ENCODE results near the gene USP32. TPM values are rescaled to one million over a fixed set of nuclear protein-coding genes. Genes with fewer than 3 reads are reported as not detected.

USP32 gene
- polyA plus RNA-seq, 3 donors, result 10.1 to 26.6 (median 16.6) TPM

DNA sequence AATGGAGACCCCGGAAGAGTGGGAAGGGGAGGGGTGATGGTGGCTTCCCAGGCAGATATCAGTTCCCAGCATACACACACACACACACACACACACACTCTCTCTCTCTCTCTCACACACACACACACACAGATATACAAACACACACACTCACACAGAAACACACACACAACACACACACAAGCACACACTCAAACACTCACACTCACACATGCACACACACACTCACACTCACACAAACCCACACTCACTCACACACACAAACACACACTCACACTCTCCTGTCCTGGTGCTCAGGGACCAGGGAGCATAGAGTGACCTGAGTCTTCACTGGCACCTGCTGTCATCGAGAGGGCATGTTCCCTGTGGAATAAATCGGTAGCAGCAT lies 236.5 kb downstream of the USP32 start:
- Mint-ChIP-seq H3K9me3 (peaks cover 0 to 9% (median 3%) of the 10 kb centered on the region in 7 donors), H3K36me3 (peaks cover 0 to 1% of the 10 kb centered on the region in 2 donors), H3K27ac (no peak overlapping the region), H3K4me1 (peaks cover 6% of the 10 kb centered on the region), H3K4me3 (no peak overlapping the region), H3K27me3 (ENCODE audit: low read depth in 3 of 3) (peaks cover 41 to 46% (median 41%) of the 10 kb centered on the region in 3 donors)
- Histone ChIP-seq H2AFZ (ENCODE audit: insufficient read depth, low read depth, low read length, poor library complexity, severe bottlenecking) (no peak overlapping the region), H3K36me3 (replicated peaks in 1 of 2; ENCODE audit: control insufficient read depth in 1 of 2, insufficient read depth in 2 of 2, low read length in 2 of 2) (no peaks in the 10 kb centered on the region), H3K4me2 (replicated peaks; ENCODE audit: extremely low read depth, low read length, poor library complexity, severe bottlenecking) (no peak overlapping the region), H4K20me1 (ENCODE audit: insufficient read depth, low read length) (no peaks in the 10 kb centered on the region), H3K9ac (ENCODE audit: insufficient read depth, low read length, poor library complexity, severe bottlenecking) (no peak overlapping the region), H3K4me1 (ENCODE audit: control insufficient read depth in 1 of 2, insufficient read depth in 2 of 2, low read length in 2 of 2) (peaks cover 0 to 8% of the 10 kb centered on the region in 2 donors), H3K27ac (ENCODE audit: low read depth in 1 of 2, low read length in 2 of 2) (no peak overlapping the region), H3K27me3 (ENCODE audit: control insufficient read depth in 2 of 2, insufficient read depth in 2 of 2, low read length in 2 of 2) (peaks cover 11 to 32% of the 10 kb centered on the region in 2 donors), H3K4me3 (replicated peaks in 1 of 3; ENCODE audit: low read depth in 2 of 3, low read length in 3 of 3) (no peak overlapping the region), H3K79me2 (ENCODE audit: insufficient read depth, low read length) (no peaks in the 10 kb centered on the region), H3K9me3 (replicated peaks in 1 of 2; ENCODE audit: control insufficient read depth in 1 of 2, insufficient read depth in 1 of 2, low read length in 2 of 2) (peaks cover 0 to 14% of the 10 kb centered on the region in 2 donors)
- TF ChIP-seq, protein P1, sequence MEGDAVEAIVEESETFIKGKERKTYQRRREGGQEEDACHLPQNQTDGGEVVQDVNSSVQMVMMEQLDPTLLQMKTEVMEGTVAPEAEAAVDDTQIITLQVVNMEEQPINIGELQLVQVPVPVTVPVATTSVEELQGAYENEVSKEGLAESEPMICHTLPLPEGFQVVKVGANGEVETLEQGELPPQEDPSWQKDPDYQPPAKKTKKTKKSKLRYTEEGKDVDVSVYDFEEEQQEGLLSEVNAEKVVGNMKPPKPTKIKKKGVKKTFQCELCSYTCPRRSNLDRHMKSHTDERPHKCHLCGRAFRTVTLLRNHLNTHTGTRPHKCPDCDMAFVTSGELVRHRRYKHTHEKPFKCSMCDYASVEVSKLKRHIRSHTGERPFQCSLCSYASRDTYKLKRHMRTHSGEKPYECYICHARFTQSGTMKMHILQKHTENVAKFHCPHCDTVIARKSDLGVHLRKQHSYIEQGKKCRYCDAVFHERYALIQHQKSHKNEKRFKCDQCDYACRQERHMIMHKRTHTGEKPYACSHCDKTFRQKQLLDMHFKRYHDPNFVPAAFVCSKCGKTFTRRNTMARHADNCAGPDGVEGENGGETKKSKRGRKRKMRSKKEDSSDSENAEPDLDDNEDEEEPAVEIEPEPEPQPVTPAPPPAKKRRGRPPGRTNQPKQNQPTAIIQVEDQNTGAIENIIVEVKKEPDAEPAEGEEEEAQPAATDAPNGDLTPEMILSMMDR (IDR thresholded peaks at IDR 0.05), result no peak
- intact Hi-C loops (cut with micrococcal nuclease), result no loop called here
- no peak for DNase-seq
- WGBS (ENCODE audit: insufficient coverage), result 100% methylated on average over 2 of the region's 3 CpGs

DNA sequence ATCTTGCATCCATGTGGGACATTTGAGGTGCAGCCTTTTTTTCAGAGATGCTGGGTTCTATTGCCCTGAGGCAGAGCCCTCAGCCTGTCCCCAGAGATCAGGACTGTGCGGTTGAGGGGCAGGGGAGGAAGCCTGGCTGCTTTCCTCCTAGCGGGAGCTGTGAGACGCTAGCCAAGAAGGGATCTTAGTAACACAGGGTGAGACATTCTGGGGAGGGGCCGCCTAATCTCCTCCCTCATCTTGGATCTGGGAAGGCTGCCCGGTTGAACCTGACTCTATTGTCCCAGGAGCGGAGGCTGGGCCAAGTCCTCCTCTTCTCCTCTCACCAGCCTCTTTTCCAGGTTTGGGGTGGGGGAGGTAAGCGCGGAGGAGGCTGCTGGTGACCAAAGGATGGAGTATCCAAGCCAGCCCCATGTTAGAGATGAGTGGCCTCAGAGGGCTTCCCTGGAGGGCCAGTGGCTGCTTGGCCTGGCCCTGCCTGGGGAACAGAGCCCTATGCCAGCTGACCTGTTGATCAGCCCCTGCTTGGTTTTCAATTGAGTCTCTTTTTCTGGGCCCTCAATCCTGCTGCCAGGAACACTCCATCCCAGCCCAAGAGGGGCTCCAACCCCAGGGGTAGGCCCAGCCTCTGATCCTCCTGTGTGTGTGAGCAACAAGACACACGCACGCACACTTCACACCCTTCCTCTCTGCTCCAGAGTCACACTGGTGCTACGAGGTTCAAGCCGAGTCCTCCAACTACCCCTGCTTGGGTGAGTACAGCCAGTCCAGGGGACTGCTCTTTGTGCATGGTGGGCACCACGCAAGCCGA lies 237.1 kb downstream of the USP32 start:
- H3K36me3 ChIP-seq (replicated peaks in 1 of 2; ENCODE audit: control insufficient read depth in 1 of 2, insufficient read depth in 2 of 2, low read length in 2 of 2), result no peaks in the 10 kb centered on the region
- H3K9me3 ChIP-seq (replicated peaks in 1 of 2; ENCODE audit: control insufficient read depth in 1 of 2, insufficient read depth in 1 of 2, low read length in 2 of 2), result peaks cover 0 to 14% of the 10 kb centered on the region in 2 donors
- H3K27me3 ChIP-seq (ENCODE audit: control insufficient read depth in 2 of 2, insufficient read depth in 2 of 2, low read length in 2 of 2), result peaks cover 11 to 37% of the 10 kb centered on the region in 2 donors
- intact Hi-C loops (cut with micrococcal nuclease), result no loop called here
- Mint-ChIP-seq H3K4me3 (no peak overlapping the region), H3K36me3 (peaks cover 0 to 1% of the 10 kb centered on the region in 2 donors), H3K27ac (no peak overlapping the region), H3K9me3 (peaks cover 0 to 12% (median 6%) of the 10 kb centered on the region in 7 donors), H3K4me1 (peaks cover 9% of the 10 kb centered on the region), H3K27me3 (ENCODE audit: low read depth in 3 of 3) (peaks cover 43 to 47% (median 47%) of the 10 kb centered on the region in 3 donors)
- no peak overlapping the region for H3K9ac ChIP-seq (ENCODE audit: insufficient read depth, low read length, poor library complexity, severe bottlenecking)
- H3K4me1 ChIP-seq (ENCODE audit: control insufficient read depth in 1 of 2, insufficient read depth in 2 of 2, low read length in 2 of 2), result peaks cover 0 to 13% of the 10 kb centered on the region in 2 donors
- no peak overlapping the region for H3K4me3 ChIP-seq (replicated peaks in 1 of 3; ENCODE audit: low read depth in 2 of 3, low read length in 3 of 3)
- TF ChIP-seq, protein P1 (IDR thresholded peaks at IDR 0.05), result no peak
- no peak for DNase-seq
- no peaks in the 10 kb centered on the region for H4K20me1 ChIP-seq (ENCODE audit: insufficient read depth, low read length)
- H2AFZ ChIP-seq (ENCODE audit: insufficient read depth, low read depth, low read length, poor library complexity, severe bottlenecking), result no peak overlapping the region
- WGBS (ENCODE audit: insufficient coverage), result 90% methylated on average over 2 of the region's 14 CpGs
- H3K79me2 ChIP-seq (ENCODE audit: insufficient read depth, low read length), result no peaks in the 10 kb centered on the region
- H3K27ac ChIP-seq (ENCODE audit: low read depth in 1 of 2, low read length in 2 of 2), result no peak overlapping the region
- H3K4me2 ChIP-seq (replicated peaks; ENCODE audit: extremely low read depth, low read length, poor library complexity, severe bottlenecking), result no peak overlapping the region

Data from CD14-positive monocyte (primary cell).